Naive thymus-derived CD8-positive, alpha-beta T cell (primary cell): Measurements from ENCODE around the gene CKMT2. TPM values are rescaled to one million over a fixed set of nuclear protein-coding genes. Genes with fewer than 3 reads are reported as not detected.

Source experiments
- polyA plus RNA-seq, 3 donors: library from polyadenylated mRNA; unstranded; fragments of 300-500 nt; fragmentation: Illumina TruSeq; gene quantifications; one replicate each; pipeline ENCODE4 v1.2.3, GENCODE V29; 2021
- total RNA-seq, 8 experiments: library from RNA in 2 of 8; stranded (reverse) in 2 of 8; gene quantifications; one replicate each; pipeline ENCODE4 v1.2.3 and lab custom pipeline; 2021 to 2026

Gene CKMT2
- total and polyA plus RNA-seq, 5 experiments from 2014 or later = 0.78 TPM; not detected in 4

Other genes with a start within 250 kb of the CKMT2 start
- 10 to 100 TPM; 25.4 to 25.5 TPM for gene ZCCHC9, start 68.3 kb downstream of the CKMT2 start, total RNA-seq
- 10 to 100 TPM in 2 of 3 donors, 1 to 10 TPM in 1; 9.7 to 19.0 (median 16.0) TPM for gene ZCCHC9, start 68.3 kb downstream of the CKMT2 start, polyA plus RNA-seq
- not detected for gene ACOT12, start 160.8 kb downstream of the CKMT2 start, total RNA-seq
- gene ACOT12, start 160.8 kb downstream of the CKMT2 start, polyA plus RNA-seq = not detected